ENCODE data around the gene LDLRAD3.

DNA sequence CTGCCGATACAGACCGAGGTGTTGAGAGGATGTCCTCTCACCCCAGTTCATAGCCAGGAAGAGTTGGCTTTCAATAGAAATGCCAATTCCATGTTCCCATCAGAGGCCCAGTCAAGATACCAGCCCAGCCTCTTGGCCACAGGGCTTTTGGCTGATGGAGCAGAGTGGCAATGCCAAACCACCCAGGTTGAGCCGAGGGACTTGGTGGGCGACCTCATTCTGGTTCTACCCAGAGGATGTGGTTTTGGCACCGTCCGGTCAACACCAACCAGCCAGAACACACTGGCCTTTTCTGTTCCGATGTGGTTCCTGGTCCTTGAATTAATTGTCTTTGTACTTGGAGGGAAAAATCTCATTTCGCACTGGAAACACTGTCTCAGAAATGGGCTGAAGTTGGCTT lies 284.8 kb downstream of the LDLRAD3 start:
- TF ChIP-seq, protein P1, sequence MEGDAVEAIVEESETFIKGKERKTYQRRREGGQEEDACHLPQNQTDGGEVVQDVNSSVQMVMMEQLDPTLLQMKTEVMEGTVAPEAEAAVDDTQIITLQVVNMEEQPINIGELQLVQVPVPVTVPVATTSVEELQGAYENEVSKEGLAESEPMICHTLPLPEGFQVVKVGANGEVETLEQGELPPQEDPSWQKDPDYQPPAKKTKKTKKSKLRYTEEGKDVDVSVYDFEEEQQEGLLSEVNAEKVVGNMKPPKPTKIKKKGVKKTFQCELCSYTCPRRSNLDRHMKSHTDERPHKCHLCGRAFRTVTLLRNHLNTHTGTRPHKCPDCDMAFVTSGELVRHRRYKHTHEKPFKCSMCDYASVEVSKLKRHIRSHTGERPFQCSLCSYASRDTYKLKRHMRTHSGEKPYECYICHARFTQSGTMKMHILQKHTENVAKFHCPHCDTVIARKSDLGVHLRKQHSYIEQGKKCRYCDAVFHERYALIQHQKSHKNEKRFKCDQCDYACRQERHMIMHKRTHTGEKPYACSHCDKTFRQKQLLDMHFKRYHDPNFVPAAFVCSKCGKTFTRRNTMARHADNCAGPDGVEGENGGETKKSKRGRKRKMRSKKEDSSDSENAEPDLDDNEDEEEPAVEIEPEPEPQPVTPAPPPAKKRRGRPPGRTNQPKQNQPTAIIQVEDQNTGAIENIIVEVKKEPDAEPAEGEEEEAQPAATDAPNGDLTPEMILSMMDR (conservative IDR thresholded peaks at IDR 0.05; ENCODE audit: low read length), result no peak
- TF ChIP-seq EZH2phosphoT487 (IDR thresholded peaks at IDR 0.05; ENCODE audit: borderline replicate concordance, low read depth, low read length), result no peak
